Hepatocyte (in vitro differentiated cells): ENCODE data around the gene EEPD1. TPM values are rescaled to one million over a fixed set of nuclear protein-coding genes. Genes with fewer than 3 reads are reported as not detected.

Source experiments
- DNase-seq: peaks from one replicate; pipeline ENCODE4 v3.0.0-alpha.2; 2016; ENCODE audit warnings: low spot score
- H2AFZ ChIP-seq: fragments of 200-600 bp; sonication (generic); 2 replicates; pipeline ENCODE4 v1.6.0; 2016; ENCODE audit warnings: antibody characterized with exemption, mild to moderate bottlenecking
- H3K27ac ChIP-seq: fragments of 200-600 bp; sonication (generic); 2 replicates; pipeline ENCODE4 v1.5.1; 2016; ENCODE audit warnings: mild to moderate bottlenecking
- H3K27me3 ChIP-seq: fragments of 200-600 bp; sonication (generic); 2 replicates; pipeline ENCODE4 v1.6.1; 2016
- H3K36me3 ChIP-seq: fragments of 200-600 bp; sonication (generic); replicated peaks from 2 replicates; pipeline ENCODE4 v1.5.1; 2016; ENCODE audit warnings: low read depth; ENCODE audit not compliant: insufficient read depth
- H3K4me1 ChIP-seq: fragments of 200-600 bp; sonication (generic); 2 replicates; pipeline ENCODE4 v1.5.1; 2016; ENCODE audit warnings: mild to moderate bottlenecking, moderate library complexity; ENCODE audit not compliant: insufficient read depth
- H3K4me2 ChIP-seq: fragments of 200-600 bp; sonication (generic); 2 replicates; pipeline ENCODE4 v1.6.0; 2016
- H3K4me3 ChIP-seq: fragments of 200-600 bp; sonication (generic); 2 replicates; pipeline ENCODE4 v1.5.1; 2016; ENCODE audit warnings: mild to moderate bottlenecking
- H3K79me2 ChIP-seq: fragments of 200-600 bp; sonication (generic); 2 replicates; pipeline ENCODE4 v1.6.0; 2017; ENCODE audit warnings: mild to moderate bottlenecking
- H3K9me2 ChIP-seq: fragments of 200-600 bp; sonication (generic); replicated peaks from 2 replicates; pipeline ENCODE4 v1.6.0; 2017; ENCODE audit warnings: mild to moderate bottlenecking; ENCODE audit not compliant: insufficient read depth
- H3K9me3 ChIP-seq: fragments of 200-600 bp; sonication (generic); 2 replicates; pipeline ENCODE4 v1.5.1; 2016; ENCODE audit warnings: low read depth, mild to moderate bottlenecking
- H4K20me1 ChIP-seq: fragments of 200-600 bp; sonication (generic); 2 replicates; pipeline ENCODE4 v1.6.0; 2016; ENCODE audit warnings: mild to moderate bottlenecking; ENCODE audit not compliant: insufficient read depth, poor library complexity, severe bottlenecking
- CTCF ChIP-seq: fragments of 200-600 bp; sonication (generic); IDR thresholded peaks from 2 replicates; pipeline ENCODE4 v1.5.1; 2016; ENCODE audit warnings: antibody characterized with exemption, mild to moderate bottlenecking; ENCODE audit not compliant: poor library complexity
- EZH2 ChIP-seq: fragments of 200-600 bp; sonication (generic); IDR thresholded peaks from 2 replicates; pipeline ENCODE4 v1.6.1; 2016; ENCODE audit warnings: antibody characterized with exemption, mild to moderate bottlenecking, borderline replicate concordance
- EZH2phosphoT487 ChIP-seq: fragments of 200-600 bp; sonication (generic); IDR thresholded peaks from one replicate; pipeline ENCODE4 v1.6.1; 2018; ENCODE audit warnings: antibody characterized with exemption, mild to moderate bottlenecking, low read depth, moderate library complexity; ENCODE audit not compliant: unreplicated experiment, severe bottlenecking
- WGBS: methylation state at CpG from one replicate; pipeline ENCODE4 v1.1.6; 2016; ENCODE audit warnings: low lambda C conversion rate; ENCODE audit errors: missing lambda C conversion rate; 5-methylcytosine and 5-hydroxymethylcytosine counted together
- polyA plus RNA-seq: library from polyadenylated mRNA; unstranded; fragments of >200 nt; fragmentation: Nextera tagmentation; extraction: Ambion mirVana; gene quantifications from 2 replicates; pipeline ENCODE4 v1.2.1, GENCODE V29; 2016
- total RNA-seq: library from RNA; depleted of rRNA; stranded (reverse); fragments of >200 nt; gene quantifications from 2 replicates; pipeline ENCODE4 v1.2.3, GENCODE V29; 2014

Gene EEPD1
- total and polyA plus RNA-seq, 2 experiments from 2014 or later, result 7.7 to 14.2 TPM

- H3K9me3 ChIP-seq, result no peaks in the 10 kb centered on the region
- H3K27ac ChIP-seq, result no peak overlapping the region
- no peaks in the 10 kb centered on the region for H3K36me3 ChIP-seq
- no peak overlapping the region for H3K4me3 ChIP-seq
- no peak overlapping the region for H2AFZ ChIP-seq
- H3K27me3 ChIP-seq, result no peaks in the 10 kb centered on the region
- no peak overlapping the region for H3K4me2 ChIP-seq
- no peaks in the 10 kb centered on the region for H4K20me1 ChIP-seq
- DNase-seq, result no peak
- no peak for TF ChIP-seq EZH2phosphoT487
- TF ChIP-seq CTCF, result no peak
- TF ChIP-seq EZH2, result no peak
- H3K79me2 ChIP-seq, result no peaks in the 10 kb centered on the region
- H3K4me1 ChIP-seq, result no peaks in the 10 kb centered on the region
- no peaks in the 10 kb centered on the region for H3K9me2 ChIP-seq
Measured at GRCh38 chr7:36141850-36142249, 11.2 kb upstream of the EEPD1 start.

- no peak overlapping the region for H3K4me3 ChIP-seq
- no peak for DNase-seq
- TF ChIP-seq CTCF (no peak), EZH2phosphoT487 (no peak), EZH2 (no peak)
Measured at GRCh38 chr7:36144189-36144588, 8.9 kb upstream of the EEPD1 start.

DNA sequence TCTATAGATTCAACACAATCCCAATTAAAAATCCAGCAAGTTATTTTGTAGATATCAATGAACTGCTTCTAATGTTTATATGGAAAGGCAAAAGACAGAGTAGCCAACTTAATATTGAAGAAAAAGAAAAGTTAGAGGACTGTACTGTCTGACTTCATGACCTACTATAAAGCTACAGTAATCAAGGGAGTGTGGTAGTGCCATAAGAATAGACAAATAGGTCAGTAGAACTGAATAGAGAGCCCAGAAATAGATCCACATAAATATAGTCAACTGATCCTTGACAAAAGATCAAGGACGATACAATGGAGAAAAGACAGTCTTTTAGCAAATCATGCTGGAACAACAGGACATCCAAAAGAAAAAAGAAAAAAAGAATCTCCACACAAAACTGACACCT, 7.4 kb upstream of the EEPD1 start:
- Histone ChIP-seq H4K20me1 (no peaks in the 10 kb centered on the region), H3K36me3 (no peaks in the 10 kb centered on the region), H2AFZ (no peak overlapping the region), H3K27ac (no peak overlapping the region), H3K27me3 (no peaks in the 10 kb centered on the region), H3K9me3 (no peaks in the 10 kb centered on the region), H3K9me2 (no peaks in the 10 kb centered on the region), H3K79me2 (no peaks in the 10 kb centered on the region), H3K4me1 (no peaks in the 10 kb centered on the region), H3K4me3 (no peak overlapping the region), H3K4me2 (no peak overlapping the region)
- no peak for TF ChIP-seq CTCF
- no peak for TF ChIP-seq EZH2phosphoT487
- TF ChIP-seq EZH2, result no peak
- DNase-seq, result no peak
- 95% methylated on average over 1 of the region's 1 CpG for WGBS

More at GRCh38 chr7:36144189-36144588, 8.9 kb upstream of the EEPD1 start:
- no peaks in the 10 kb centered on the region for H3K79me2 ChIP-seq
- no peaks in the 10 kb centered on the region for H3K4me1 ChIP-seq
- H3K36me3 ChIP-seq, result no peaks in the 10 kb centered on the region
- no peaks in the 10 kb centered on the region for H3K27me3 ChIP-seq
- H3K4me2 ChIP-seq, result no peak overlapping the region
- H3K9me2 ChIP-seq, result no peaks in the 10 kb centered on the region
- no peaks in the 10 kb centered on the region for H4K20me1 ChIP-seq
- no peak overlapping the region for H2AFZ ChIP-seq
- H3K9me3 ChIP-seq, result no peaks in the 10 kb centered on the region
- H3K27ac ChIP-seq, result no peak overlapping the region

DNA sequence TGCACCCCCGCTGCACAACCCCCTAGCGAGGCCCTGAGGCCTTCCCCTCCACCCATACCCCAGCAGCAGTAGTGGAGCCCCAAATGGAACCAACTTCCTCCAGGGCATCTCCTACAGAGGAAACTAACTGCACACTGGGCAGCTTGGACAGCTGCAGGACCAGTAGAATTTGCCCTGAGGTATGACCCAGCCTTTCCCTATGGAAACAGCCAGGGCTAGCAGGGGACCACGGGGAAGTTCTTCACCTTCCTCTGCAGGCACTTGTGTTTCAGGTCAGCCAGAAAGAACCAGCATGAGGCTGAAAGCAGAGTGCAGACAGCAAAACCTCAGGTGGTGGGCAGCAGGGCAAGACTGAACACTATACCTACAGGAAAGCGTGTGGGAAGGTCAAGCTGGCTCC, 5.7 kb upstream of the EEPD1 start:
- WGBS, result 79% methylated on average over 4 of the region's 4 CpGs
- no peak for TF ChIP-seq EZH2phosphoT487
- no peak for TF ChIP-seq CTCF
- no peak for TF ChIP-seq EZH2

More for the DNA sequence above, 5.7 kb upstream of the EEPD1 start:
- DNase-seq, result no peak
- Histone ChIP-seq H3K9me3 (no peaks in the 10 kb centered on the region), H3K4me2 (no peak overlapping the region), H3K4me1 (no peaks in the 10 kb centered on the region), H3K79me2 (no peaks in the 10 kb centered on the region), H3K9me2 (no peaks in the 10 kb centered on the region), H3K36me3 (no peaks in the 10 kb centered on the region), H3K27me3 (no peaks in the 10 kb centered on the region), H2AFZ (no peak overlapping the region), H3K4me3 (no peak overlapping the region), H4K20me1 (no peaks in the 10 kb centered on the region), H3K27ac (no peak overlapping the region)
